22Rv1 (cell line): ENCODE data around the gene GDI1.

Source experiments
- H3K27ac ChIP-seq: fragments of 450-650 bp; 2 replicates; pipeline ENCODE4 v1.5.1; 2017
- CTCF ChIP-seq: fragments of 450-650 bp; IDR thresholded peaks from 2 replicates; pipeline ENCODE4 v1.5.1; 2017; ENCODE audit warnings: mild to moderate bottlenecking
- ZFX ChIP-seq: fragments of 450-650 bp; IDR thresholded peaks from 2 replicates; pipeline ENCODE4 v1.6.1; 2017; ENCODE audit warnings: antibody characterized with exemption, borderline replicate concordance

The GDI1 gene

DNA sequence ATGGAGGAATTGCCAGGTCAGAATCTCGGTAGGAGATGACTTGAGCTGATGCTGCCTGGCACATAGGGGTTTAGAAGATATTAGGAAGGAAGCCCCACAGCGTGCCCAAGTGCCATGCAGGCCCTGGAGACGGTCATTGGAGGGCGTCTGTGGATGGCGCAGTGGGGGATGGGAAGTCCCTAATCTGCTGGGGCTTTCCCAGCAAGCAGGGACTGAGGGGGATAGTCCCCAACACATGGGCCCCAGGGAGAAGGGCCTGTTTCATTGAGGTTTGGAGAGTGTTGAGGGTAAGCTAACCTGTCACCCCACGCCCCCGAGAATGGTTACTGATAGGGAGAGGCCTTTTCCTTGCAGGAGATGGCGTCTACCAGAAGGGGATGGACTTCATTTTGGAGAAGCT lies 17.8 kb upstream of the GDI1 start:
- no peak overlapping the region for H3K27ac ChIP-seq
- TF ChIP-seq ZFX (no peak), CTCF (no peak)

DNA sequence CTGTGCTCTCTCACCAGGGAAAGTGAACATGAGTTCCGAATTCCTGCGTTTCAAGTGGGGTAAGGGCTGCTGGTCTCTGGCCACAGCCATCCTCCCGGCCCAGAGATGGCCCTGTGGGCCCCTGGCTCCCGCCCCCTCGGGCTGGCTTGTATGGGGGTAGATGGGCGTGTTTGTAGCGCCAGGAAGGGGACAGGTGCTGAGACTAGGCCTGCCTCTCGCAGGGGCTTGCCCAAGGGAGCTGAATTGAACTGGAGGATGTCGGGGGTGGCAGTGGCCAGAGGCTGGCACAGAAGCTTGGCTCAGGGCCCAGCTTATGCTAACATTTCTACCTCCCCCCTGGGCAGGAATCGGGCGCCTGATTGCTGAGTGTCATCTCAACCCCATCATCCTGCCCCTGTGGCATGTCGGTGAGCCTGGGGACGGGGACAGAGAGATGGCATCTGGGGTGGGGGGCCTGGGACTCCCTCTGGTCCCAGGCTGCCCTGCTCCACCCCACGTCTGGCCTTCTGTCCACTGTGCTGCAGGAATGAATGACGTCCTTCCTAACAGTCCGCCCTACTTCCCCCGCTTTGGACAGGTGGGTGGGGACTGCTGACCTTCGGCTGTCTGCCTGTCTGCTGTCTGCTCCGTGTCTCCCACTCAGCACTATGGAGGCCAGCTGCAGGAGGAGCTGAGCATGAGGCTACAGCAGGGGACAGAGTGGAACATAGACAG lies 17.1 kb upstream of the GDI1 start:
- TF ChIP-seq CTCF = no peak
- no peak overlapping the region for H3K27ac ChIP-seq

DNA sequence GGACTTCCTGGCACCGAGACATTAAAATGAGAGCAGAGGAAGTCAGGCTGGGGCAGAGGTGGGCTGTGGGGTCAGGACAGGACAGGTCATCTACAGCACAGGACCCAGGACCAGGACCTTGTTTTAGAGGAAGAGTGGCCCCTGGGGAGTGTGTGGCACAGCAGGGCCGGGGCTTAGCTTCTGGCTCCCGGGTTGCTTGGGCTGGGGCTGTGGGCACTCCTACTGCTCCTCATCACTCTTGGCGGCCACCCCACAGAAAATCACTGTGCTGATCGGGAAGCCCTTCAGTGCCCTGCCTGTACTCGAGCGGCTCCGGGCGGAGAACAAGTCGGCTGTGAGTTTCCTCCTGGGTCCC lies 16.6 kb upstream of the GDI1 start:
- TF ChIP-seq CTCF (no peak), ZFX (no peak)
- H3K27ac ChIP-seq = no peak overlapping the region

DNA sequence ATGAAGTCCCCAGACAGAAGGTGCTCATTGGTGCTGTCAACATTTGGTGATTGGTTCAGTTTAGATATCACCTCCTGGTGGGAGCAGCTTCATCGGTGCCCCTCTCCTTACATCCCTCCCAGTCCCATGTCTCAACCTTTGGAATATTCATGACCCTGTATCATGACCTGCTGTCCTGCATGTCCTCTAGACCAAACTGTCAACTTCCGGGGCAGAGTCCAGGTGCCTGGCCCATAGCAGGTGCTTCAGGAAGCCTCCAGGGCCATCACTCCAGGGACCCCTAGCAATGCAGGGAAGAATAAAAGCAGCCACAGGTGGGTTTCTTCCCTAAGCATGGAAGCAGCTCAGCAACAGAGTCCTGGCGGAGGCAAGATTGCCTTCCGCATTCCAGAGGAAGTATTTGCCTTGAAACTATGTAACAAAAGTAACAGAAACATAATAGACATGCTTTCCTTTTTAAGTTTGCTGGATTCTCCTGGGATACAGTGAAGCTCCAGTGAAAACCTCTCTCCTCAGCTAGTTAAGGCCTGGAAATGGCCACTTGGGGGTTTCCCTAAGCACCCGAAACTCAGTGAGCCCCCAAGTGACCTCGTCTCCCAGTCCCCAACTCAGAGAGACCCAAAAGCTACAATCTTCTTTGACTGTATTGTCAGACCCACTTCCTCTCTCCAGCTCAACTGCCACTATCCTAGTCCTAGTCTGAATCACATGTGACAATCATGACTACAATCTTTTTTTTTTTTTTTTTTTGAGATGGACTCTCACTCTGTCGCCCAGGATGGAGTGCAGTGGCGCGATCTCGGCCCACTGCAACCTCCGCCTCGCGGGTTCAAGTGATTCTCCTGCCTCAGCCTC lies 9.8 kb upstream of the GDI1 start:
- TF ChIP-seq CTCF (no peak), ZFX (no peak)

DNA sequence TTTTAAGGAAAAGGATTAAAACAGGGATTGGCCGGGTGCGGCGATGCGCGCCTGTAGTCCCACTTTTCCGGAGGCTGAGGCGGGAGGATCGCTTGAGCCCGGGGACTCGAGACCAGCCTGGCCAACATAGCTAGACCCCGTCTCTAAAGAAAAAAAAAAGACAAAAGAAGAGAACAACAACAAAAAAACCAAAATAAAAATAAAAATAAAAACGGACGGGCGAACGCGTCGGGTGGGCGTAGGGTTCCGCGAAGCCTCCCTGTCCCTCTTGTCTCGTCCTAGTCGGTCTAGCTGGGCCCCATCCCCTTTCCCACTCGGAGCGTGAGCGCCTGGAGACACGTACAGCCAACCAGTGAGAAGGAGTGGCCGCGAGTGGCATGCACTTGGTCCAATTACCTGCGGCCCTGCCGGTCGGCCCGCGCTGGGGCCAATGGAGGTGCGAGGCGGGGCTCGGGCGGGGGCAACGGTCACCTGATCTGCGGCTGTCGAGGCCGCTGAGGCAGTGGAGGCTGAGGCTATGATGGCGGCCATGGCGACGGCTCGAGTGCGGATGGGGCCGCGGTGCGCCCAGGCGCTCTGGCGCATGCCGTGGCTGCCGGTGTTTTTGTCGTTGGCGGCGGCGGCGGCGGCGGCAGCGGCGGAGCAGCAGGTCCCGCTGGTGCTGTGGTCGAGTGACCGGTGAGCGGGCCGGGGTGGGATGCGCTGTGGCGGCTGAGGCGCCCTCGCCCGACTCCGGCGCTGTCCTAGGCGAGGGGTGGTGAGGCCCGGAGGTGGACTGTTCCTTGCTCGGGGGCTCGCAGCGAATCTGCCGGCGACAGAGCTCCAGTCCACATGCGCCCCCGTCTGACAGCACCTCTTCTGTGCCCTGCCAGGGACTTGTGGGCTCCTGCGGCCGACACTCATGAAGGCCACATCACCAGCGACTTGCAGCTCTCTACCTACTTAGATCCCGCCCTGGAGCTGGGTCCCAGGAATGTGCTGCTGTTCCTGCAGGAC lies 8.5 kb upstream of the GDI1 start, which contains the start of gene ATP6AP1:
TSS of gene ATP6AP1 (plus strand) at position 502 of the 996 bp plus-strand sequence. CDS start at position 518, 16 bp downstream.
- TF ChIP-seq ZFX (no peak), CTCF (no peak)
- peak within 1 kb of the TSS; percentile 55 for H3K27ac ChIP-seq

More for the DNA sequence above, 9.8 kb upstream of the GDI1 start:
- H3K27ac ChIP-seq = no peak overlapping the region

GRCh38 chrX:154429711-154430110 lies 7.2 kb upstream of the GDI1 start:
- TF ChIP-seq ZFX (no peak), CTCF (no peak)
- H3K27ac ChIP-seq = no peak overlapping the region
